Measurements from ENCODE around the gene SFXN3. TPM values are rescaled to one million over a fixed set of nuclear protein-coding genes. Genes with fewer than 3 reads are reported as not detected.

Gene SFXN3
- total and polyA plus RNA-seq, 2 experiments from 2014 or later: 93.6 to 102 TPM

- 94% methylated on average over 2 of the region's 2 CpGs for WGBS (ENCODE audit: low lambda C conversion rate, missing lambda C conversion rate)
- H3K27me3 ChIP-seq: no peaks in the 10 kb centered on the region
- H3K79me2 ChIP-seq: peaks cover 34% of the 10 kb centered on the region
- H4K20me1 ChIP-seq (ENCODE audit: insufficient read depth, poor library complexity, severe bottlenecking): no peaks in the 10 kb centered on the region
- H3K9me2 ChIP-seq (replicated peaks; ENCODE audit: insufficient read depth): no peaks in the 10 kb centered on the region
- DNase-seq (ENCODE audit: low spot score): no peak
- no peaks in the 10 kb centered on the region for H3K36me3 ChIP-seq (replicated peaks; ENCODE audit: insufficient read depth, low read depth)
- TF ChIP-seq EZH2 (IDR thresholded peaks at IDR 0.05; ENCODE audit: borderline replicate concordance): no peak
- no peak for TF ChIP-seq CTCF (IDR thresholded peaks at IDR 0.05; ENCODE audit: poor library complexity)
- no peak for TF ChIP-seq EZH2phosphoT487 (IDR thresholded peaks at IDR 0.05; ENCODE audit: low read depth, severe bottlenecking, unreplicated experiment)
- H3K4me2 ChIP-seq: no peak overlapping the region
- H3K27ac ChIP-seq: peak overlapping the region; percentile 27
- no peak overlapping the region for H3K4me3 ChIP-seq
- peaks cover 14% of the 10 kb centered on the region for H3K4me1 ChIP-seq (ENCODE audit: insufficient read depth)
- H3K9me3 ChIP-seq (ENCODE audit: low read depth): no peaks in the 10 kb centered on the region
- no peak overlapping the region for H2AFZ ChIP-seq
Measured at GRCh38 chr10:100984672-100985177, 46.3 kb upstream of the SFXN3 start.

- Histone ChIP-seq H3K4me3 (no peak overlapping the region), H3K4me1 (ENCODE audit: insufficient read depth) (peaks cover 14% of the 10 kb centered on the region), H2AFZ (no peak overlapping the region), H3K36me3 (replicated peaks; ENCODE audit: insufficient read depth, low read depth) (no peaks in the 10 kb centered on the region), H3K4me2 (no peak overlapping the region), H3K9me2 (replicated peaks; ENCODE audit: insufficient read depth) (no peaks in the 10 kb centered on the region), H3K27me3 (no peaks in the 10 kb centered on the region), H3K79me2 (peaks cover 37% of the 10 kb centered on the region), H3K9me3 (ENCODE audit: low read depth) (no peaks in the 10 kb centered on the region), H4K20me1 (ENCODE audit: insufficient read depth, poor library complexity, severe bottlenecking) (no peaks in the 10 kb centered on the region), H3K27ac (peak overlapping the region; percentile 27)
- TF ChIP-seq EZH2 (IDR thresholded peaks at IDR 0.05; ENCODE audit: borderline replicate concordance): no peak
- TF ChIP-seq CTCF (IDR thresholded peaks at IDR 0.05; ENCODE audit: poor library complexity): no peak
- no peak for TF ChIP-seq EZH2phosphoT487 (IDR thresholded peaks at IDR 0.05; ENCODE audit: low read depth, severe bottlenecking, unreplicated experiment)
- DNase-seq (ENCODE audit: low spot score): no peak
- 78% methylated on average over 5 of the region's 5 CpGs for WGBS (ENCODE audit: low lambda C conversion rate, missing lambda C conversion rate)
Measured at GRCh38 chr10:100985336-100985735, 45.7 kb upstream of the SFXN3 start.

GRCh38 chr10:100986623-100986951 lies 44.4 kb upstream of the SFXN3 start:
- Histone ChIP-seq H3K4me1 (ENCODE audit: insufficient read depth) (peaks cover 14% of the 10 kb centered on the region), H3K36me3 (replicated peaks; ENCODE audit: insufficient read depth, low read depth) (no peaks in the 10 kb centered on the region), H3K9me2 (replicated peaks; ENCODE audit: insufficient read depth) (no peaks in the 10 kb centered on the region), H3K27me3 (no peaks in the 10 kb centered on the region), H3K4me3 (peak overlapping the region; percentile 91), H4K20me1 (ENCODE audit: insufficient read depth, poor library complexity, severe bottlenecking) (no peaks in the 10 kb centered on the region), H3K27ac (peak overlapping the region; percentile 87), H3K9me3 (ENCODE audit: low read depth) (no peaks in the 10 kb centered on the region), H3K79me2 (peaks cover 37% of the 10 kb centered on the region), H3K4me2 (peak overlapping the region; percentile 98), H2AFZ (peak overlapping the region; percentile 95)
- WGBS (ENCODE audit: low lambda C conversion rate, missing lambda C conversion rate): 22% methylated on average over 17 of the region's 17 CpGs
- DNase-seq (ENCODE audit: low spot score): no peak
- TF ChIP-seq EZH2 (IDR thresholded peaks at IDR 0.05; ENCODE audit: borderline replicate concordance): no peak
- no peak for TF ChIP-seq CTCF (IDR thresholded peaks at IDR 0.05; ENCODE audit: poor library complexity)
- no peak for TF ChIP-seq EZH2phosphoT487 (IDR thresholded peaks at IDR 0.05; ENCODE audit: low read depth, severe bottlenecking, unreplicated experiment)
